ENCODE measurements around the gene PSMA7.
"Not testable (repeated sequence)": the region's sequence is repeated elsewhere in the genome, so short reads cannot be mapped to it uniquely, and the experiment has no call there.

Gene PSMA7

DNA sequence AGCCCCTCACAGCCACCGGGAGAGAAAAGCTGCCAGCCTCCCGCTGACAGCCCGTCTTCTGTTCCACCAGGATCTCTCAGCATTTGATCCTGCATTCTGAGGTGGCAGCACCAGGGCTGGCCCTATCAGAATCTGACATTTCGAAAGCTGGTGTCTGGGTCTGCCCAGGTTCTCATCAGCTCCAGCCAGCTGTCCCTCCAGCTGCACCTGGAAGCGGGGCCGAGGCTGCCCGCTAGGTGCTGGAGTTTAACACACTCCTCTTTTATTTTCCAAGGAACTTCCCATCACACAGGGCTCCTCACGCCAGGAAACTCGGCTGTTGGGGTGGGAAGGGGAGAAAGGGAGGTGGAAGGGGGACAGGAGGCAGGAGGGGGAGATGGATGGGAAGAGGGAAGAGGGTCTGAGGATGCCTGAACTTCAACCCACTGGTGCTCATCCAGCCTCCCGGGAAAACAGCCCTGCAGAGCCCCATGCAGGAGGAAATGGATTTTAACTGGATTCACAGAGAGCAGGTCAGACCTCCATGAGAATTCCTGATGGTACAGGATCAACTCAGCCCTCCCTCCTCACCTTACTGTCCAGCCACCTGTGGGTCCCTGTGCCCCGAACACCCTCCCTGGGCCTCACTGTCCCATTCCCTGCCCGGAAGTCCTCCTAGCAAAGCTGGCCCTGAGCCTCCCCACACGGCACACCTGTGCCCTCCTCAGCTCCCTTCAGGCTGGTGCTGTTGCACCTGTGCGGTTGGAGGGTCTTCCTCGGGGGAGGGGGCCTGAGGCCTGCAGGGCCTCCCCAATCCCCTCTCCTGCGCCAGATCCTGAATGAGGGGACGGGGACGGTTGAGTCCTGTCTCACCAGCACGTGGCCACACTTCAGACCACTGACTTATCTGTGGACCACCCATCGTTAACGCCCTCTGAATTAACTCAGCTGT lies 24.8 kb downstream of the PSMA7 start:
- no peak for DNase-seq

GRCh38 chr20:62117658-62118057 lies 25.5 kb downstream of the PSMA7 start:
- DNase-seq, result peak; percentile 83

DNA sequence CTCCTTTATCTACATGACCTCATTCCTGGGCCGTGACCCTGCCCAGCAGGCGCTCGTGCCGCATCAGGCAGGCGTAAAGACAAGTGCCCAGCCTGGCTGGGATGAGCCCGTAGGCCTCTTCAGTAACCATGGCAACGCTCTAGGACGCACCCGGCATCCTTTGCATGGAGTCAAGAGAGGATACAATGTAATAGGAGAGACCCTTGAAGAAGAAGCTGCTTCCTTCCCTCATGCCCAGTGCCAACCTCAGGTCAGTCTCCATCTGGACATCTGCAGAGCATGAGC lies 25.9 kb downstream of the PSMA7 start:
- no peak for DNase-seq

- DNase-seq, result no peak
Observed at GRCh38 chr20:62116558-62117361, 26.4 kb downstream of the PSMA7 start.

DNA sequence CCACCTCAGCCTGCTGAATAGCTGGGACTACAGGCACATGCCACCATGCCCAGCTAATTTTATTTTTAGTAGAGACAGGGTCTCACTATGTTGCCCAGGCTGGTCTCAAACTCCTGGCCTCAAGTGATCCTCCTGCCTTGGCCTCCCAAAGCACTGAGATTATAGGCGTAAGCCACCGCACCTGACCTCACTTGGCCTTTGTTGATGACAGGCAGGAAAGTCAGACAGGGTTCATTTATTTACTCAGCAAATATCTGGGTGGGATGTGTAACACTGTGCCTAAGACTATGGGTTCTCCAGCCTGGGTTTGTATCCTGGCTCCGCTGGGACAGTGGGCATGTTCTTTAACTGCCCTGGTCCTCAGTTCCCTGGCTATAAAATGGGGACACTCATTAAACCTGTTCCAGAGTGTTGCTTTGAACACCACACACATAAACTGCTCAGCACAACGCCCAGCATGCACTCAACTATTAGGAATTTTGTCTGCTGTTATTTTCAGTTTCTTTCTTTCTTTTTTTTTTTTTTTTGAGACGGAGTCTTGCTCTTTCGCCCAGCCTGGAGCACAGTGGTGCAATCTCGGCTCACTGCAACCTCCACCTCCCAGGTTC lies 27.3 kb downstream of the PSMA7 start:
- not testable (repeated sequence) for DNase-seq

- DNase-seq, result no peak
Observed at GRCh38 chr20:62114894-62115293, 28.3 kb downstream of the PSMA7 start.

GRCh38 chr20:62112368-62112767 lies 30.8 kb downstream of the PSMA7 start:
- no peak for DNase-seq

- no peak for DNase-seq
Observed at GRCh38 chr20:62111148-62111547, 32.0 kb downstream of the PSMA7 start.

DNA sequence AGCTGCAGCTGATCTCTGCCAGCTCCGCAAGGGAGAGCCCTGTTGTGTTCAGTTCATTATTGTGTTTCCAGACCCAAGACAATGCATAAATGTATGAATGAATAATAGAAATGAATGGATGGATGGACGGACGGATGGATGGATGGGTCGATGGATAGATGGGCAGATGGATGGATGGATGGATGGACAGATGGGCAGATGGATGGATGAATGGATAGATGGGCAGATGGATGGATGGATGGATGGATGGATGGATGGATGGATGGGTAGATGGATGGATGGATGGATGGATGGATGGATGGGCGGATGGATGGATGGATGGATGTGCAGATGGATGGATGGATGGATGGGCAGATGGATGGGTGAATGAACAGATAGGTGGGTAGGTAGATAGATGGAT lies 37.6 kb downstream of the PSMA7 start:
- no peak for DNase-seq

DNA sequence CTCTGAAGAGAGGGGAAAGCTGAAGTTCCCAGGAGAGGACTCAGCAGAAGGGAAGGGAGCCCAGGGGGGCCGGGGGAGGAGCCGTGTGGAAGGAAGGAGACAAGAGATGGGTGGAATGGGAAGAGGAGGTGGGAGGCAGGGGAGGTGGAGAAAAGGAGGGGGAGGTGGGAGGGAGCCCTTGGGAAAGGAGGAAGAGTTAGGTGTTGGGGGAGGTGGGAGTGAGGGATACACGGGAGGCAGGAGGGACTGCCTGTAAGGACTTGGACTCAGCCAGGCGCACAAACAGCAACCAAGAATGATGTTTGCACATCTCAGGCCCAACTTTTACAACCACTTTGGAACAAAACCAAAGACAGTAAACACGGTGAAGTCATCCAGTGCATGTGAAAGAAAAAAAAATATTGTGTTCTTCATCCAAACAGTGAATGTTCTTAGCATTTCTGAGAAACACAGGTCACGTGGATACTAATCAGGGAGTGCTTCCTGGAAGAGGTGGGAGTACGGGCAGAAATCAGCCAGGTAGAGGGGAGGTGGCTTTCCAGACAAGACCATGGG lies 38.3 kb downstream of the PSMA7 start:
- no peak for DNase-seq

- DNase-seq, result no peak
Observed at GRCh38 chr20:62104234-62104789, 38.9 kb downstream of the PSMA7 start.

DNA sequence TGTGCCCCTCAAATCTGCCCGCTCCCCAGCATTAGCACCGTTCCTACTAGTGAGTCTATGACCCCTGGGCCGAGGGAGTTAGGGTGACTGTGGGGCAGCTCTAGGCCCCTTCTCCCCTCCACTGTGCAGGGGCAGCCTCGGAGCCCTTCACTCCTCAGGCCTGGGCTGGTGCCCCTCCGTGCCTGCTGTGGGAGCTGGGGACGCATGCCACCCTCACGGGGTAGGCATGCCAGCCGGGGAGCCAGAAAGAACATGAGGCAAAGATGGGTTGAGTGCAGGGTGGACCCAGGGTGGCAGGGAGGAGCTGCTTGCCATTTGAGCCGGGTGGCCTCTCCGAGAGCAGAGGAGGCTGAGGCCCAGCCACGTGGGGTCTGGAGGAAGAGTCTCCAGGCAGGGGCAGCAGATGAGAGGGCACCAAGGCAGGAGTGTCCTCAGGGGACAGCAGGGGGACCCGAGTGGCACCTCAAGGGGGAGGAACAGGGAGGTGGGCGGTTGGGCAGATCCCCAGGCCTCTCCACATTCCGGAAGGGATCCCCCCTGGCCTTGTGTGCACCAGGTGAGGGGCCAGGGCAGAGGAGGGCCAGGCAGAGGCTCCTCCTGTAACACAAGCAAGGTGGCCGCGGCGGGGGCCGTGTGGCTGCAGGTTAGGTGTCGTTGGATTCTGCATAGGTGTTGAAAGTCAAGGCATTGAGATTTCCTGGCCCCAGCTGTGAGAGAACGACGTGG lies 39.5 kb downstream of the PSMA7 start:
- no peak for DNase-seq

GRCh38 chr20:62101078-62101477 lies 42.1 kb downstream of the PSMA7 start:
- no peak for DNase-seq

DNA sequence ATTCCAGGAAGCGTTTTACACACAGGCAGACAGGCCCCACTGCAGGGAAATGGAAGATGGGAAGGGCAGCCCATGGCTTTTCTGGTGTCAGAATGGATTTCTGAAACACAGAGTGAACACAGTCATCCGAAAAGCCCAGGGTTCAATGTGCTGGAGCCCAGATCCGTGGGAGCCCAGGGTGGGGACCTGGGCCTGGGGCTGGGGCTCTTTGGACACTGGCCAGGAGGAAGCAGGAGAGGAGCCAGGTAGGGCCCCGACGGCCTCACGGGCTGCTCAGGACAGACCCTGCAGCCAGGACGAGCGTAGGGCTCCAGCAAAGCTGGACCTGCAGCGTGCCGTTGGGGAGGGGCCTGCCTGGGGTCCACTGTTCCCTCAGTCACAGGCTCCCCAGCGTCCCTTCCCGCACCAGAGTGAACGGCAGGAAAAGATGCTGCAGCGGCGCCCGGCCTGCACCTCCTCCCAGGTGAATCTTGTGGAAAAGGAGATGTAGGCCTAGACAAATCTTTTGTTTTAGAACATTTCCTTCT lies 45.2 kb downstream of the PSMA7 start:
- DNase-seq, result no peak

GRCh38 chr20:62096421-62097380 lies 46.5 kb downstream of the PSMA7 start:
- DNase-seq, result no peak

DNA sequence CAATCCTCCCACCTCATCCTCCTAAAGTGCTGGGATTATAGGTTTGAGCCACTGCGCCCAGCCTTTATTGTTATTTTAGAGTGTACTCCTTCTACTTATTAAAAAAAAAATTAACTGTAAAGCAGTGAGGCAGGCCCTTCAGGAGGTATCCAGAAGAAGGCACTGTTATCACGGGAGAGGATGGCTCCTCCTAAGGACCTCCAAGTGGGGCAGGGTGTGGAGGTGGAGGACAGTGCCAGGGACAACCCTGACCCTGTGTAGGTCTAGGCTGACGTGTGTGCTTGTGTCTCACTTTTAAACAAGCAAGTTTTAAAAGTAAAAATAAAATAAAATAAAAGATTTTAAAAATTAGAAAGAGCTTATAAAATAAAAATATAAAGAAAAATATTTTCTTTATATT lies 53.8 kb downstream of the PSMA7 start:
- DNase-seq, result no peak

DNA sequence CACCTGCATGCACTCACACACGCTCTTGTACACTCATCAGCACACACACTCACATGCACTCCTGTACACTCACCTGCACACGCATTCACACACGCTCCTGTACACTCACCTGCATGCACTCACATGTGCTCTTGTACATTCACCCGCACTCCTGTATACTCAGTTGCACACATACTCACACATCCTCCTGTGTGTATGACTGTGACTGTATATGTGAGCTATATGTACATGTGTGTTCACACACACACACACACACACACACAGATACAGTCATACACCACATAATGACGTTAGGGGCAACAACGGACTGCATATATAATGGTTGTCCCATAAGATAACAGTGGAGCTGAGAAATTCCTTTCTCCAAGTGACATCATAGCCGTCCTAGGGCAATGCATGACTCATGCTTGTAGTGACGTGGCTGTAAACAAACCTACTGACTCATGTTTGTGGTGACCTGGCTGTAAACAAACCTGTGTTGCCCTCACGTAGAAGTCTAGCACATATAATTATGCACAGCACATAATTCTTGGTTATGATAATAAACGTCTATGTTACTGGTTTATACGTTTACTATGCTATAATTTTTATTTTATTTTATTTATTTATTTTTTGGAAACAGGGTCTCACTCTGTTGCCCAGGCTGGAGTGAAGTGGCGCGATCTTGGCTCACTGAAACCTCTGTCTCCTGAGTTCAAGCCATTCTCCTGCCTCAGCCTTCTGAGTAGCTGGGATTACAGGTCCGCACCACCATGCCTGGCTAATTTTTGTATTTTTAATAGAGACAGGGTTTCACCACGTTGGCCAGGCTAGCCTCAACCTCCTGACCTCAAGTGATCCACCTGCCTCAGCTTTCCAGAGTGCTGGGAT lies 54.7 kb downstream of the PSMA7 start:
- DNase-seq, result no peak

DNA sequence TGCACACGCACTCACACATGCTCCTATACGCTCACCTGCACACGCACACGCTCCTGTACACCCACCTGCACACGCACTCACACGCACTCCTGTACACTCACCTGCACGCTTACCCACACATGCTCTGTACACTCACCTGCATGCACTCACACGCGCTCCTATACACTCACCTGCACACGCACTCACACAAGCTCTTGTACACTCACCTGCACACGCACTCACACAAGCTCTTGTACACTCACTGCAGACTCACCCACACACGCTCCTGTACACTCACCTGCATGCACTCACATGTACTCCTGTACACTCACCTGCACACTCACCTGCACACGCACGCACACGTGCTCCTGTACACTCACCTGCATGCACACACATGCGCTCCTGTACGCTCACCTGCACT lies 55.6 kb downstream of the PSMA7 start:
- no peak for DNase-seq

GRCh38 chr20:62087227-62087626 lies 56.0 kb downstream of the PSMA7 start:
- DNase-seq, result no peak
